Measurements from ENCODE around the gene PCDHGA1. TPM values are rescaled to one million over a fixed set of nuclear protein-coding genes. Genes with fewer than 3 reads are reported as not detected.
A peak's percentile ranks its signal among the peaks of the same experiment; 100 is the strongest.
"Not testable (repeated sequence)": the region's sequence is repeated elsewhere in the genome, so short reads cannot be mapped to it uniquely, and the experiment has no call there.

PCDHGA1 gene
- total and polyA plus RNA-seq, 5 donors: 0.70 to 2.8 (median 1.8) TPM

GRCh38 chr5:141326088-141326854 lies 4.0 kb upstream of the PCDHGA1 start:
- H3K4me3 ChIP-seq (ENCODE audit: low read length): peak overlapping the region; percentile 46
- H3K4me1 ChIP-seq (ENCODE audit: control insufficient read depth, insufficient read depth, low read length): no peaks in the 10 kb centered on the region
- 8% methylated on average over 27 of the region's 27 CpGs for WGBS
- peak overlapping the region; percentile 55 for H3K27ac ChIP-seq (ENCODE audit: low read length)
- ATAC-seq: peak; percentile 77 to 93
- H3K27me3 ChIP-seq (ENCODE audit: control insufficient read depth, insufficient read depth): no peaks in the 10 kb centered on the region
- intact Hi-C loops (cut with DNase I): loop anchor here in 1 of 4 donors (5.0 kb wide), 1 partner anchor 236 kb away; no protein-coding TSS in a partner anchor
- peak; percentile 59 to 83 (median 77) for DNase-seq
- no peaks in the 10 kb centered on the region for H3K9me3 ChIP-seq (ENCODE audit: control insufficient read depth, low read length)

DNA sequence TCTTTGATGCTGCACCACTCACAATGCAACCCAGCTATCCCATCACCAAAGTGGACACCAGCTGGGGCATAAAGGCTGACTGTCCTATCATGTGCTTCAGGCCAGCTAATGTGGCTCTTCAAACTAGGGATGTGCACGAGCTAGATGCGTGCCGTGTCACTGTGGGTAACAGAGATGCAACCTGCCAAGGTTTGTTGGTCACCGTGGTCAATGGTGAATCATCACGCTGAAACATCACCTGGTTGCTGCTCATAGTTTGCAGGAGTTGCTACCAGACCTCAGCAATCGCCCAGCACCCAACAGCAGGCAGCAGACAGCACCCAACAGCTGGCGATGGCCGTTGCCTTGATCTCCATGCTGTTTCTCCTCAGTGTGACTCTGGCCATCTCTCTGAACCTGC lies 2.1 kb upstream of the PCDHGA1 start:
- H3K27me3 ChIP-seq (ENCODE audit: control insufficient read depth, insufficient read depth): no peaks in the 10 kb centered on the region
- no peak overlapping the region for H3K4me3 ChIP-seq (ENCODE audit: low read length)
- H3K9me3 ChIP-seq (ENCODE audit: control insufficient read depth, low read length): no peaks in the 10 kb centered on the region
- no peaks in the 10 kb centered on the region for H3K4me1 ChIP-seq (ENCODE audit: control insufficient read depth, insufficient read depth, low read length)
- no peak for ATAC-seq
- intact Hi-C loops (cut with DNase I): loop anchor here in 1 of 4 donors (5.0 kb wide), 1 partner anchor 234 kb away; no protein-coding TSS in a partner anchor
- no peak overlapping the region for H3K27ac ChIP-seq (ENCODE audit: low read length)
- WGBS: 77% methylated on average over 8 of the region's 8 CpGs
- no peak for DNase-seq

- intact Hi-C loops (cut with DNase I): loop anchor here in 1 of 4 donors (10.0 kb wide), 1 partner anchor 222 kb away; no protein-coding TSS in a partner anchor
- not testable (repeated sequence) for DNase-seq; H3K27ac ChIP-seq (ENCODE audit: low read length); H3K27me3 ChIP-seq (ENCODE audit: control insufficient read depth, insufficient read depth); H3K4me3 ChIP-seq (ENCODE audit: low read length); H3K4me1 ChIP-seq (ENCODE audit: control insufficient read depth, insufficient read depth, low read length); ATAC-seq; H3K9me3 ChIP-seq (ENCODE audit: control insufficient read depth, low read length)
- WGBS: 35% methylated on average over 39 of the region's 39 CpGs
Observed at GRCh38 chr5:141332571-141332970, 2.3 kb downstream of the PCDHGA1 start.

GRCh38 chr5:141338538-141339306 lies 8.4 kb downstream of the PCDHGA1 start, which contains the start of gene PCDHGA2:
TSS of gene PCDHGA2 (plus strand) at chr5:141338760.
- Histone ChIP-seq H3K4me1 (ENCODE audit: control insufficient read depth, insufficient read depth, low read length) (no peaks in the 10 kb centered on the region), H3K27me3 (ENCODE audit: control insufficient read depth, insufficient read depth) (no peaks in the 10 kb centered on the region), H3K27ac (ENCODE audit: low read length) (peak within 1 kb of the TSS; percentile 43), H3K9me3 (ENCODE audit: control insufficient read depth, low read length) (peaks cover 7% of the 10 kb centered on the region), H3K4me3 (ENCODE audit: low read length) (peak within 1 kb of the TSS; percentile 61)
- 10% methylated on average over 27 of the region's 27 CpGs for WGBS
- intact Hi-C loops (cut with DNase I): loop anchor here in 1 of 4 donors (10.0 kb wide), 1 partner anchor 216 kb away; no protein-coding TSS in a partner anchor
- DNase-seq (peak in 2 of 3 donors; percentile 59 to 66), ATAC-seq (peak; percentile 72 to 76)

GRCh38 chr5:141340781-141341354 lies 10.6 kb downstream of the PCDHGA1 start:
- DNase-seq; H3K27ac ChIP-seq (ENCODE audit: low read length); H3K27me3 ChIP-seq (ENCODE audit: control insufficient read depth, insufficient read depth); H3K4me3 ChIP-seq (ENCODE audit: low read length); H3K4me1 ChIP-seq (ENCODE audit: control insufficient read depth, insufficient read depth, low read length); ATAC-seq: not testable (repeated sequence)
- H3K9me3 ChIP-seq (ENCODE audit: control insufficient read depth, low read length): peaks cover 16% of the 10 kb centered on the region
- 55% methylated on average over 45 of the region's 45 CpGs for WGBS
- intact Hi-C loops (cut with DNase I): loop anchor here in 2 of 4 donors (5.0 kb wide), 1 partner anchor 216 kb away; no protein-coding TSS in a partner anchor

- Histone ChIP-seq H3K4me3 (ENCODE audit: low read length) (peak overlapping the region; percentile 4), H3K4me1 (ENCODE audit: control insufficient read depth, insufficient read depth, low read length) (no peaks in the 10 kb centered on the region), H3K27me3 (ENCODE audit: control insufficient read depth, insufficient read depth) (no peaks in the 10 kb centered on the region), H3K9me3 (ENCODE audit: control insufficient read depth, low read length) (peaks cover 17% of the 10 kb centered on the region), H3K27ac (ENCODE audit: low read length) (no peak overlapping the region)
- intact Hi-C loops (cut with DNase I): loop anchor here in 2 of 4 donors (5.0 kb wide), 1 partner anchor 215 kb away; no protein-coding TSS in a partner anchor
- DNase-seq (no peak), ATAC-seq (no peak)
- 18% methylated on average over 1 of the region's 1 CpG for WGBS
Observed at GRCh38 chr5:141342773-141343172, 12.5 kb downstream of the PCDHGA1 start.

- intact Hi-C loops (cut with DNase I): loop anchor here in 2 of 4 donors (5.0 kb wide), 1 partner anchor 214 kb away; no protein-coding TSS in a partner anchor
- 21% methylated on average over 9 of the region's 9 CpGs for WGBS
- no peak for DNase-seq
- Histone ChIP-seq H3K27me3 (ENCODE audit: control insufficient read depth, insufficient read depth) (no peaks in the 10 kb centered on the region), H3K4me1 (ENCODE audit: control insufficient read depth, insufficient read depth, low read length) (no peaks in the 10 kb centered on the region), H3K27ac (ENCODE audit: low read length) (no peak within 1 kb of the TSS), H3K9me3 (ENCODE audit: control insufficient read depth, low read length) (peaks cover 17% of the 10 kb centered on the region), H3K4me3 (ENCODE audit: low read length) (peak within 1 kb of the TSS; percentile 42)
- ATAC-seq: peak; percentile 40 to 47
Observed at GRCh38 chr5:141343242-141343952, 13.1 kb downstream of the PCDHGA1 start, which contains the start of gene PCDHGA3. TSS of gene PCDHGA3 (plus strand) at chr5:141343829. CDS start at chr5:141344034, 205 bp downstream.

DNA sequence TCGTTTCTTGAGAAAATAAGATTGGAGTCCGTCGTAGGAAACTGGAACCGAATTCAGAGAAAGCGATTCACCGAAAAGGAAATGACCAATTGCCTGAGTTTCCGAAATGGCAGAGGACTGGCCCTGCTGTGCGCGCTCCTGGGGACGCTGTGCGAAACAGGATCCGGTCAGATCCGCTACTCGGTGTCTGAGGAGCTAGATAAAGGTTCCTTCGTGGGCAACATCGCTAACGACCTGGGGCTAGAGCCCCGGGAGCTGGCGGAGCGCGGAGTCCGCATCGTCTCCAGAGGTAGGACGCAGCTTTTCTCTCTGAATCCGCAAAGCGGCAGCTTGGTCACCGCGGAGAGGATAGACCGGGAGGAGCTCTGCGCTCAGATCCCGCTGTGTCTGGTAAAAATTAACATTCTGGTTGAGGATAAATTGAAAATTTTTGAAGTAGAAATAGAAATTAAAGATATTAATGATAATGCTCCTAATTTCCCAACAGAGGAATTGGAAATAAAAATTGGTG lies 13.7 kb downstream of the PCDHGA1 start:
- intact Hi-C loops (cut with DNase I): loop anchor here in 2 of 4 donors (5.0 kb wide), 1 partner anchor 213 kb away; no protein-coding TSS in a partner anchor
- no peak overlapping the region for H3K27ac ChIP-seq (ENCODE audit: low read length)
- DNase-seq: no peak
- H3K4me1 ChIP-seq (ENCODE audit: control insufficient read depth, insufficient read depth, low read length): no peaks in the 10 kb centered on the region
- ATAC-seq: peak; percentile 36 to 43
- H3K9me3 ChIP-seq (ENCODE audit: control insufficient read depth, low read length): peaks cover 15% of the 10 kb centered on the region
- H3K4me3 ChIP-seq (ENCODE audit: low read length): peak overlapping the region; percentile 42
- H3K27me3 ChIP-seq (ENCODE audit: control insufficient read depth, insufficient read depth): no peaks in the 10 kb centered on the region
- 21% methylated on average over 31 of the region's 31 CpGs for WGBS

DNA sequence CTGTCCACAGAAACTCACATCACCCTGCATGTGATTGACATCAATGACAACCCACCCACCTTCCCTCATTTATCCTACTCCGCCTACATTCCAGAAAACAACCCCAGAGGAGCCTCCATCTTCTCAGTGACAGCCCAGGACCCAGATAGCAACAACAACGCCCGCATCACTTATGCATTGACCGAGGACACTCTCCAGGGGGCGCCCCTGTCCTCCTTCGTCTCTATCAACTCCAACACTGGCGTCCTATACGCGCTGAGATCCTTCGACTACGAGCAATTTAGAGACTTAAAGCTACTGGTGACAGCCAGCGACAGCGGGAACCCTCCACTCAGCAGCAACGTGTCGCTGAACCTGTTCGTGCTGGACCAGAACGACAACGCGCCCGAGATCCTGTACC lies 15.0 kb downstream of the PCDHGA1 start:
- no peak for DNase-seq
- ATAC-seq: no peak
- Histone ChIP-seq H3K4me3 (ENCODE audit: low read length) (peak overlapping the region; percentile 28), H3K4me1 (ENCODE audit: control insufficient read depth, insufficient read depth, low read length) (no peaks in the 10 kb centered on the region), H3K9me3 (ENCODE audit: control insufficient read depth, low read length) (peaks cover 15% of the 10 kb centered on the region), H3K27me3 (ENCODE audit: control insufficient read depth, insufficient read depth) (no peaks in the 10 kb centered on the region), H3K27ac (ENCODE audit: low read length) (no peak overlapping the region)
- intact Hi-C loops (cut with DNase I): no loop called here
- WGBS: 31% methylated on average over 20 of the region's 20 CpGs

- H3K4me1 ChIP-seq (ENCODE audit: control insufficient read depth, insufficient read depth, low read length); ATAC-seq; intact Hi-C loops (cut with DNase I); H3K27me3 ChIP-seq (ENCODE audit: control insufficient read depth, insufficient read depth); H3K27ac ChIP-seq (ENCODE audit: low read length); DNase-seq; H3K4me3 ChIP-seq (ENCODE audit: low read length): not testable (repeated sequence)
- WGBS: 41% methylated on average over 24 of the region's 35 CpGs
- peaks cover 15% of the 10 kb centered on the region for H3K9me3 ChIP-seq (ENCODE audit: control insufficient read depth, low read length)
Observed at GRCh38 chr5:141346017-141346416, 15.7 kb downstream of the PCDHGA1 start.

Measured in right cardiac atrium (tissue), 5 donors.